Thoracic aorta (tissue), 2 donors: Measurements from ENCODE around the gene CHPT1. TPM values are rescaled to one million over a fixed set of nuclear protein-coding genes. Genes with fewer than 3 reads are reported as not detected.
A peak's percentile ranks its signal among the peaks of the same experiment; 100 is the strongest.

Experiments
- ATAC-seq: fragments of 150-250 bp; one replicate; pipeline ENCODE4 v1.8.0; 2017; ENCODE audit warnings: low read depth; ENCODE audit not compliant: insufficient number of reproducible peaks, low FRiP score
- DNase-seq: peaks from one replicate; pipeline ENCODE4 v3.0.0-alpha.2; 2020; ENCODE audit warnings: low spot score
- H3K27ac ChIP-seq, 2 donors: fragments of 200-600 bp; sonication (generic); 1 replicate in 1 of 2; 2 replicates in 1 of 2; pipeline ENCODE4 v1.5.1; 2016; ENCODE audit warnings: mild to moderate bottlenecking in 2 of 2, moderate library complexity in 2 of 2
- H3K27me3 ChIP-seq: fragments of 200-600 bp; sonication (generic); replicated peaks from 2 replicates; pipeline ENCODE4 v1.6.0; 2016; ENCODE audit warnings: mild to moderate bottlenecking; ENCODE audit not compliant: insufficient read depth
- H3K36me3 ChIP-seq: fragments of 200-600 bp; sonication (generic); one replicate; pipeline ENCODE4 v1.5.1; 2016
- H3K4me1 ChIP-seq, 2 donors: fragments of 200-600 bp; sonication (generic); 1 replicate in 1 of 2; 2 replicates in 1 of 2; pipeline versions ENCODE4 v1.5.1 to v1.6.0; 2016; ENCODE audit warnings: low read depth in 2 of 2, mild to moderate bottlenecking in 1 of 2; ENCODE audit not compliant: control insufficient read depth in 1 of 2
- H3K4me3 ChIP-seq: fragments of 200-600 bp; sonication (generic); 2 replicates; pipeline ENCODE4 v1.5.1; 2016; ENCODE audit warnings: mild to moderate bottlenecking
- H3K9me3 ChIP-seq: fragments of 200-600 bp; sonication (generic); 2 replicates; pipeline ENCODE4 v1.5.1; 2016
- CTCF ChIP-seq: fragments of 200-600 bp; sonication (generic); IDR thresholded peaks from one replicate; pipeline ENCODE4 v1.5.1; 2019; ENCODE audit warnings: antibody characterized with exemption
- total RNA-seq, 2 donors: library from RNA; depleted of rRNA; stranded (reverse); fragments of >200 nt; gene quantifications; one replicate each; pipeline versions ENCODE4 v1.1.0 to v1.2.3, GENCODE V29; 2016

The CHPT1 gene
- total RNA-seq, 2 donors from 2014 or later, result 47.6 to 64.2 TPM

DNA sequence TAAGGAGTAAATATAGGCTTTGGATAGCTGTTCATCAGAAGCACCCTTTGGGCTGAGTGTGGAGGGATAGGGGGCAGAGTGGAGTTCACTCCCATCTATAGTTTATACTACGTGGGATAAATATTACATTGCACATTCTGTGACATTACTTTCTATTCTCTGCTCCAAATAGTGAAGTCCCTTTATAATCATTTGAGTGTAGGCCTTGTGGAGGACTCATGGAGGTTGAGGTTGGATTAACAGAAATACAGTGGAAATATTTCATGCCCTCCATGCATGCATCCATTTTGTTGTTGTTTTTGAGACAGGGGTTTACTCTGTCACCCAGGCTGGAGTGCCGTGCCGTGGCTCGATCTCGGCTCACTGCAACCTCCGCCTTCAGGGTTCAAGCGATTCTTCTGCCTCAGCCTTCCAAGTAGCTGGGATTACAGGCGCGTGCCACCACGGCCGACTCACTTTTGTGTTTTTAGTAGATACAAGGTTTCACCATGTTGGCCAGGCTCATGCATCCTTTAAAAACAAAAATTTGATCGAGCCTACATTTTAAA, 1.4 kb downstream of the CHPT1 start:
- Histone ChIP-seq H3K9me3 (no peaks in the 10 kb centered on the region), H3K36me3 (no peaks in the 10 kb centered on the region), H3K4me3 (peak overlapping the region; percentile 85), H3K4me1 (peaks cover 9 to 47% of the 10 kb centered on the region in 2 donors), H3K27ac (peak overlapping the region; percentile 82 to 86), H3K27me3 (no peaks in the 10 kb centered on the region)
- ATAC-seq (no peak), DNase-seq (no peak)
- TF ChIP-seq CTCF, result no peak

- Histone ChIP-seq H3K27ac (no peak overlapping the region), H3K4me1 (peaks cover 9 to 47% of the 10 kb centered on the region in 2 donors), H3K4me3 (no peak overlapping the region), H3K36me3 (no peaks in the 10 kb centered on the region), H3K27me3 (no peaks in the 10 kb centered on the region), H3K9me3 (no peaks in the 10 kb centered on the region)
- DNase-seq (no peak), ATAC-seq (no peak)
- TF ChIP-seq CTCF, result no peak
These were observed 2.9 kb downstream of the CHPT1 start for GRCh38 chr12:101700299-101700820.

DNA sequence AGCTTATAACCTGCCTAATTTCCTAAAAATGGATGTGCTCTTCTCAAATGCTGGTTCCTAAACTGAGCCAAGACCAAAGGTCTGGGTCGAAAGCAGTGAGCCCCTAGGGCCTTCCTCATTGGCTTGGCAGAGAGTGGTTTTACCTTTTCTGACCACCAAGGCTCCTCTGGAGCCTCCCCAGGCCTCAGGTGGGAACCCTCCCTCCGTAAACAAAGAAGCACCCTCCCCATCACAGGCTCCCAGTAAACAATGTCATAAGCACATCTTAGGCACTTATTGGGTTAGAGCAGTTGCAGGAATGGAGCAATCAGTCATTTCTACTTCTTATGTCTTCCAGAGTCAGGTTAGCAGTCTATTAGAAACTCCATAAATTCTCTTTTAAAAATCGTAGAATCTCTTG, 6.0 kb downstream of the CHPT1 start:
- no peak for TF ChIP-seq CTCF
- H3K9me3 ChIP-seq, result no peaks in the 10 kb centered on the region
- H3K27ac ChIP-seq, result no peak overlapping the region
- no peak overlapping the region for H3K4me3 ChIP-seq
- H3K36me3 ChIP-seq, result no peaks in the 10 kb centered on the region
- H3K27me3 ChIP-seq, result no peaks in the 10 kb centered on the region
- no peak for ATAC-seq
- DNase-seq, result no peak
- H3K4me1 ChIP-seq, result peaks cover 9 to 32% of the 10 kb centered on the region in 2 donors

- ATAC-seq (no peak), DNase-seq (no peak)
- H3K9me3 ChIP-seq, result no peaks in the 10 kb centered on the region
- peaks cover 3 to 5% of the 10 kb centered on the region in 2 donors for H3K4me1 ChIP-seq
- H3K27ac ChIP-seq, result no peak overlapping the region
- no peak overlapping the region for H3K4me3 ChIP-seq
- no peak for TF ChIP-seq CTCF
- H3K27me3 ChIP-seq, result no peaks in the 10 kb centered on the region
- H3K36me3 ChIP-seq, result no peaks in the 10 kb centered on the region
These were observed 9.0 kb downstream of the CHPT1 start for GRCh38 chr12:101706403-101706802.

DNA sequence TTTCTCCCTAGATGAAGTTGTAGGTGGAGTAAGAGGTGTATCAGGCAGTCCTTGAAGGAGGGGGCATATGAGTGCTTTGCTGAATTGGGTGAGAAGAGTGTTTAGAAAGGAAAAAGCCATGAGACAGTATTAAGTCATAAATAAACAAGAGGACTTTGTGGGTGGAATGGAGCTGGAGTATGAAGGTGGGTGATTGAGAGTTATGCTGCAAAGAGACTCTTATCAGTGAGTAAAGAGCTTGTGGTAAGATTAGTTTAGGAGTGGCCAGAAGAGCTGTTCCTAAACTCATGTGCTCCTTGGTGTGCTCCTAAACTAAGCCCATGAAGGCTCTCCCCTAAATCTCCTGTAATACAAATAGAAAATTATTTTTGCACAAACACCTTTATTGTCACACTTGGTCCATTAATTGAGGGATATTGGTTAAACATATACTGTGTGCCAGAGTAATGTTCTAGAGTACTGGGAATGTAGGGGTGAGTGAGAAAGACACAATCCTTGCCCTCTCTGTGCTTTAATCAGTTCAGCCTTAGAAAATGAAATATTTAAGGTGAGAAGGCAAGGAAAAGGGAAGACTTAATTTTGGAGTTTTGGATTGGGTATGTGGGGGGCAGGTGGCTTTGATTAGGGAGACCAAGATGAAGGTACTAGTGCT, 9.8 kb downstream of the CHPT1 start:
- peaks cover 0 to 3% of the 10 kb centered on the region in 2 donors for H3K4me1 ChIP-seq
- no peaks in the 10 kb centered on the region for H3K27me3 ChIP-seq
- no peak for TF ChIP-seq CTCF
- no peak overlapping the region for H3K4me3 ChIP-seq
- no peak for ATAC-seq
- H3K9me3 ChIP-seq, result no peaks in the 10 kb centered on the region
- H3K27ac ChIP-seq, result no peak overlapping the region
- no peak for DNase-seq
- H3K36me3 ChIP-seq, result no peaks in the 10 kb centered on the region
